Liver (tissue), 9 donors: ENCODE results near the gene PRDM5. TPM values are rescaled to one million over a fixed set of nuclear protein-coding genes. Genes with fewer than 3 reads are reported as not detected.

Experiments used
- DNase-seq: peaks from one replicate; pipeline ENCODE4 v3.0.0-alpha.2; 2017; ENCODE audit warnings: low spot score
- H3K27ac ChIP-seq, 2 donors: one replicate each; pipeline ENCODE4 v1.7.0; 2013; ENCODE audit warnings: inconsistent platforms in 2 of 2, low read length in 2 of 2, control low read depth in 1 of 2, low read depth in 1 of 2, mild to moderate bottlenecking in 1 of 2
- H3K27me3 ChIP-seq, 4 donors: one replicate each; pipeline versions ENCODE4 v1.6.1 to v1.7.0; 2013; ENCODE audit warnings: low read length in 3 of 4, inconsistent platforms in 1 of 4, mild to moderate bottlenecking in 1 of 4, moderate library complexity in 1 of 4; ENCODE audit not compliant: control insufficient read depth in 4 of 4, insufficient read depth in 4 of 4
- H3K36me3 ChIP-seq, 4 donors: one replicate each; pipeline versions ENCODE4 v1.6.1 to v1.7.0; 2013; ENCODE audit warnings: low read length in 3 of 4, mild to moderate bottlenecking in 3 of 4, low read depth in 1 of 4, moderate library complexity in 1 of 4; ENCODE audit not compliant: control insufficient read depth in 4 of 4, insufficient read depth in 3 of 4
- H3K4me1 ChIP-seq, 4 donors: one replicate each; pipeline versions ENCODE4 v1.6.1 to v1.7.0; 2013; ENCODE audit warnings: low read length in 3 of 4, mild to moderate bottlenecking in 3 of 4, moderate library complexity in 1 of 4; ENCODE audit not compliant: control insufficient read depth in 4 of 4, insufficient read depth in 4 of 4
- H3K4me3 ChIP-seq, 3 donors: one replicate each; pipeline versions ENCODE4 v1.6.1 to v1.7.0; 2013; ENCODE audit warnings: low read length in 3 of 3, control low read depth in 1 of 3, low read depth in 1 of 3, mild to moderate bottlenecking in 1 of 3
- H3K9ac ChIP-seq, 2 donors: one replicate each; pipeline ENCODE4 v1.7.0; 2013; ENCODE audit warnings: low read length in 2 of 2, mild to moderate bottlenecking in 2 of 2, moderate library complexity in 2 of 2, control low read depth in 1 of 2, low read depth in 1 of 2
- H3K9me3 ChIP-seq, 4 donors: one replicate each; pipeline versions ENCODE4 v1.6.1 to v1.7.0; 2013; ENCODE audit warnings: low read length in 3 of 4; ENCODE audit not compliant: control insufficient read depth in 4 of 4
- EGR1 ChIP-seq, 2 donors: IDR thresholded peaks; 2 replicates each; pipeline ENCODE4 v1.6.1; 2016 to 2018; ENCODE audit warnings: antibody characterized with exemption in 2 of 2, low read depth in 2 of 2
- FOXA1 ChIP-seq: IDR thresholded peaks from 2 replicates; pipeline ENCODE4 v1.6.1; 2016; ENCODE audit warnings: antibody characterized with exemption
- FOXA2 ChIP-seq: IDR thresholded peaks from 2 replicates; pipeline ENCODE4 v1.6.1; 2016; ENCODE audit warnings: antibody characterized with exemption
- GABPA ChIP-seq, 2 donors: IDR thresholded peaks in 1 of 2; conservative IDR thresholded peaks in 1 of 2; 2 replicates each; pipeline ENCODE4 v1.6.1; 2016; ENCODE audit warnings: antibody characterized with exemption in 2 of 2, mild to moderate bottlenecking in 1 of 2, moderate library complexity in 1 of 2
- HNF4A ChIP-seq, 2 donors: conservative IDR thresholded peaks; 2 replicates each; pipeline ENCODE4 v1.6.1; 2016; ENCODE audit warnings: antibody characterized with exemption in 2 of 2, mild to moderate bottlenecking in 2 of 2
- HNF4G ChIP-seq: IDR thresholded peaks from 2 replicates; pipeline ENCODE4 v1.6.1; 2016; ENCODE audit warnings: antibody characterized with exemption
- JUND ChIP-seq, 2 donors: IDR thresholded peaks; 2 replicates each; pipeline ENCODE4 v1.6.1; 2016; ENCODE audit warnings: antibody characterized with exemption in 2 of 2
- NR2F2 ChIP-seq: IDR thresholded peaks from 2 replicates; pipeline ENCODE4 v1.6.1; 2016; ENCODE audit warnings: antibody characterized with exemption
- RAD21 ChIP-seq, 2 donors: IDR thresholded peaks; 2 replicates each; pipeline ENCODE4 v1.6.1; 2016; ENCODE audit warnings: antibody characterized with exemption in 2 of 2, mild to moderate bottlenecking in 2 of 2
- RXRA ChIP-seq, 2 donors: IDR thresholded peaks; 2 replicates each; pipeline ENCODE4 v1.6.1; 2017 to 2018; ENCODE audit warnings: antibody characterized with exemption in 2 of 2, mild to moderate bottlenecking in 1 of 2
- SP1 ChIP-seq: IDR thresholded peaks from 2 replicates; pipeline ENCODE4 v1.6.1; 2018; ENCODE audit warnings: antibody characterized with exemption, mild to moderate bottlenecking
- TAF1 ChIP-seq: conservative IDR thresholded peaks from 2 replicates; pipeline ENCODE4 v1.6.1; 2016; ENCODE audit warnings: antibody characterized with exemption, mild to moderate bottlenecking
- YY1 ChIP-seq: IDR thresholded peaks from 2 replicates; pipeline ENCODE4 v1.6.1; 2016; ENCODE audit warnings: antibody characterized with exemption, mild to moderate bottlenecking
- WGBS: extraction: QIAGEN DNeasy Blood & Tissue Kit; methylation state at CpG from one replicate; pipeline ENCODE4 v1.1.7; 2013; 5-methylcytosine and 5-hydroxymethylcytosine counted together
- polyA plus RNA-seq, 2 donors: library from polyadenylated mRNA; stranded (reverse) in 1 of 2; unstranded in 1 of 2; fragments of 200-250 nt in 1 of 2; fragments of >200 nt in 1 of 2; fragmentation: Nextera tagmentation in 1 of 2; extraction: Ambion mirVana in 1 of 2; gene quantifications; one replicate each; pipeline versions ENCODE4 v1.2.1 to v1.2.3, GENCODE V29; 2013 to 2015
- total RNA-seq, 2 donors: library from RNA; depleted of rRNA; stranded (reverse); fragments of >200 nt; gene quantifications; one replicate each; pipeline ENCODE4 v1.2.3, GENCODE V29; 2014
- TF ChIP-seq, protein P1 (sequence below): IDR thresholded peaks from 2 replicates; pipeline ENCODE4 v1.6.1; 2016; ENCODE audit warnings: antibody characterized with exemption
- TF ChIP-seq, protein P2 (sequence below): fragments of 150-350 bp; IDR thresholded peaks from 2 replicates; pipeline ENCODE4 v1.5.1; 2017; ENCODE audit warnings: improper control_type of control experiment, low read depth, low read length; ENCODE audit not compliant: missing input control
- TF ChIP-seq, protein P3 (sequence below): IDR thresholded peaks from 2 replicates; pipeline ENCODE4 v1.6.1; 2016; ENCODE audit warnings: antibody characterized with exemption, mild to moderate bottlenecking
- TF ChIP-seq, protein P4 (sequence below): IDR thresholded peaks from 2 replicates; pipeline ENCODE4 v1.6.1; 2016; ENCODE audit warnings: antibody characterized with exemption
- TF ChIP-seq, protein P5 (sequence below): IDR thresholded peaks from 2 replicates; pipeline ENCODE4 v1.6.1; 2016; ENCODE audit warnings: antibody characterized with exemption
- donor health status: healthy.
- donor health status: healthy.
- donor health status: healthy.
- donor health status: healthy.
- donor health status: healthy.

Gene PRDM5
- total RNA-seq (1 to 10 TPM; 1.9 to 4.0 TPM), polyA plus RNA-seq (under 1 TPM; 0.17 to 0.28 TPM)

DNA sequence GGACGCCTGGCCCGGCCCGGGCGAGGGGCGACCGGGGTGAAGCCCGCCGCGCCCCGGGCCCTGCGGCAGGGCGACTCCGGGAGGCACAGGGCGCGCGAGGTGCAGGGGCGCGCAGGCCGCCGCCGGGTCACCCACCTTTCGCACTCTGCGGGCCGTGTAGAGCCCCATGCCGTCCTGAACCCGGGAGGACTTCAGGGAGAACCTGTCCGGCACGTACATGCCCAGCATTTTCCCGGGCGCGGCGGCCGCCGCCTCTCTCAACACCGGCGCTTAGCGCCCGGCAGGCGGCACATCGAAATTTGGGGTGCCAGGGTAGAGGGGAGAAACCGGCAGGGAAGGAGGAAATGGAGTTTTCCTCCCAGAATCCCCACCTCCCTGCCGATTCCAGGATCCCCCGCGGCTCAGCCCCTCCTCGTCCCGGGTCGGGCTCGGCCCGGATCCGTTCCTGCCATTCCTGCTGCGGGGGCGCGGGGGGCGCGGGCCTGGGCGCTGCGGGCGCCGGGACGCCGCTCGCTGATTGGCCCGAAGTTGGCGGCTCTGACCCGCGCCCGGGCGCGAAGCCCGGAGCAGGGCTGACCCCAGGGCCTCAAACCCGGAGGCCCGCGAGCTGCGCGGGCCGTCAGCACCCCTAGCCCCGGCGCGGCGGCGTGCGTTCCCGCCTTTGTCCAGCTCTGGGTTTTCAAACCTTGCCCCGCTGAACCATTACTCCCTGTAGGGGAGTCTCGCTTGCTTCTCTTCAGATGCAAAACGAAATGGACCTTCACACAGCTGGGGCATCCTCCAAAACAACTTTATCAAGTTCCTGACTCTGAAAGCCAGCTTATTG lies at the start of gene PRDM5:
Gene PRDM5, minus strand, starts transcription at position 346 of the 826 bp plus-strand sequence. Its CDS starts 118 bp downstream, at position 228.
- H3K9ac ChIP-seq = peak within 1 kb of the TSS in 1 of 2 donors; percentile 40
- TF ChIP-seq, protein P1, sequence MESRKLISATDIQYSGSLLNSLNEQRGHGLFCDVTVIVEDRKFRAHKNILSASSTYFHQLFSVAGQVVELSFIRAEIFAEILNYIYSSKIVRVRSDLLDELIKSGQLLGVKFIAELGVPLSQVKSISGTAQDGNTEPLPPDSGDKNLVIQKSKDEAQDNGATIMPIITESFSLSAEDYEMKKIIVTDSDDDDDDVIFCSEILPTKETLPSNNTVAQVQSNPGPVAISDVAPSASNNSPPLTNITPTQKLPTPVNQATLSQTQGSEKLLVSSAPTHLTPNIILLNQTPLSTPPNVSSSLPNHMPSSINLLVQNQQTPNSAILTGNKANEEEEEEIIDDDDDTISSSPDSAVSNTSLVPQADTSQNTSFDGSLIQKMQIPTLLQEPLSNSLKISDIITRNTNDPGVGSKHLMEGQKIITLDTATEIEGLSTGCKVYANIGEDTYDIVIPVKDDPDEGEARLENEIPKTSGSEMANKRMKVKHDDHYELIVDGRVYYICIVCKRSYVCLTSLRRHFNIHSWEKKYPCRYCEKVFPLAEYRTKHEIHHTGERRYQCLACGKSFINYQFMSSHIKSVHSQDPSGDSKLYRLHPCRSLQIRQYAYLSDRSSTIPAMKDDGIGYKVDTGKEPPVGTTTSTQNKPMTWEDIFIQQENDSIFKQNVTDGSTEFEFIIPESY = no peak
- TF ChIP-seq HNF4G (no peak), HNF4A (conservative IDR thresholded peaks at IDR 0.05) (no peak), TAF1 (no peak), GABPA (IDR thresholded peaks at IDR 0.05 in 1 of 2, conservative IDR thresholded peaks at IDR 0.05 in 1 of 2) (no peak), RAD21 (IDR thresholded peaks at IDR 0.05) (no peak), SP1 (no peak), RXRA (IDR thresholded peaks at IDR 0.05) (no peak), FOXA1 (no peak), JUND (IDR thresholded peaks at IDR 0.05) (no peak), EGR1 (IDR thresholded peaks at IDR 0.05; ENCODE audit: low read depth in 2 of 2) (no peak), YY1 (no peak), FOXA2 (no peak), NR2F2 (no peak)
- TF ChIP-seq, protein P2, sequence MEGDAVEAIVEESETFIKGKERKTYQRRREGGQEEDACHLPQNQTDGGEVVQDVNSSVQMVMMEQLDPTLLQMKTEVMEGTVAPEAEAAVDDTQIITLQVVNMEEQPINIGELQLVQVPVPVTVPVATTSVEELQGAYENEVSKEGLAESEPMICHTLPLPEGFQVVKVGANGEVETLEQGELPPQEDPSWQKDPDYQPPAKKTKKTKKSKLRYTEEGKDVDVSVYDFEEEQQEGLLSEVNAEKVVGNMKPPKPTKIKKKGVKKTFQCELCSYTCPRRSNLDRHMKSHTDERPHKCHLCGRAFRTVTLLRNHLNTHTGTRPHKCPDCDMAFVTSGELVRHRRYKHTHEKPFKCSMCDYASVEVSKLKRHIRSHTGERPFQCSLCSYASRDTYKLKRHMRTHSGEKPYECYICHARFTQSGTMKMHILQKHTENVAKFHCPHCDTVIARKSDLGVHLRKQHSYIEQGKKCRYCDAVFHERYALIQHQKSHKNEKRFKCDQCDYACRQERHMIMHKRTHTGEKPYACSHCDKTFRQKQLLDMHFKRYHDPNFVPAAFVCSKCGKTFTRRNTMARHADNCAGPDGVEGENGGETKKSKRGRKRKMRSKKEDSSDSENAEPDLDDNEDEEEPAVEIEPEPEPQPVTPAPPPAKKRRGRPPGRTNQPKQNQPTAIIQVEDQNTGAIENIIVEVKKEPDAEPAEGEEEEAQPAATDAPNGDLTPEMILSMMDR = no peak
- TF ChIP-seq, protein P3, sequence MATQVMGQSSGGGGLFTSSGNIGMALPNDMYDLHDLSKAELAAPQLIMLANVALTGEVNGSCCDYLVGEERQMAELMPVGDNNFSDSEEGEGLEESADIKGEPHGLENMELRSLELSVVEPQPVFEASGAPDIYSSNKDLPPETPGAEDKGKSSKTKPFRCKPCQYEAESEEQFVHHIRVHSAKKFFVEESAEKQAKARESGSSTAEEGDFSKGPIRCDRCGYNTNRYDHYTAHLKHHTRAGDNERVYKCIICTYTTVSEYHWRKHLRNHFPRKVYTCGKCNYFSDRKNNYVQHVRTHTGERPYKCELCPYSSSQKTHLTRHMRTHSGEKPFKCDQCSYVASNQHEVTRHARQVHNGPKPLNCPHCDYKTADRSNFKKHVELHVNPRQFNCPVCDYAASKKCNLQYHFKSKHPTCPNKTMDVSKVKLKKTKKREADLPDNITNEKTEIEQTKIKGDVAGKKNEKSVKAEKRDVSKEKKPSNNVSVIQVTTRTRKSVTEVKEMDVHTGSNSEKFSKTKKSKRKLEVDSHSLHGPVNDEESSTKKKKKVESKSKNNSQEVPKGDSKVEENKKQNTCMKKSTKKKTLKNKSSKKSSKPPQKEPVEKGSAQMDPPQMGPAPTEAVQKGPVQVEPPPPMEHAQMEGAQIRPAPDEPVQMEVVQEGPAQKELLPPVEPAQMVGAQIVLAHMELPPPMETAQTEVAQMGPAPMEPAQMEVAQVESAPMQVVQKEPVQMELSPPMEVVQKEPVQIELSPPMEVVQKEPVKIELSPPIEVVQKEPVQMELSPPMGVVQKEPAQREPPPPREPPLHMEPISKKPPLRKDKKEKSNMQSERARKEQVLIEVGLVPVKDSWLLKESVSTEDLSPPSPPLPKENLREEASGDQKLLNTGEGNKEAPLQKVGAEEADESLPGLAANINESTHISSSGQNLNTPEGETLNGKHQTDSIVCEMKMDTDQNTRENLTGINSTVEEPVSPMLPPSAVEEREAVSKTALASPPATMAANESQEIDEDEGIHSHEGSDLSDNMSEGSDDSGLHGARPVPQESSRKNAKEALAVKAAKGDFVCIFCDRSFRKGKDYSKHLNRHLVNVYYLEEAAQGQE = no peak
- TF ChIP-seq, protein P4, sequence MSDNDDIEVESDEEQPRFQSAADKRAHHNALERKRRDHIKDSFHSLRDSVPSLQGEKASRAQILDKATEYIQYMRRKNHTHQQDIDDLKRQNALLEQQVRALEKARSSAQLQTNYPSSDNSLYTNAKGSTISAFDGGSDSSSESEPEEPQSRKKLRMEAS = no peak
- TF ChIP-seq, protein P5, sequence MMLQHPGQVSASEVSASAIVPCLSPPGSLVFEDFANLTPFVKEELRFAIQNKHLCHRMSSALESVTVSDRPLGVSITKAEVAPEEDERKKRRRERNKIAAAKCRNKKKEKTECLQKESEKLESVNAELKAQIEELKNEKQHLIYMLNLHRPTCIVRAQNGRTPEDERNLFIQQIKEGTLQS = no peak

More for the DNA sequence above, at the start of gene PRDM5:
- Histone ChIP-seq H3K4me1 (peaks cover 0 to 15% (median 9%) of the 10 kb centered on the region in 4 donors), H3K27ac (peak within 1 kb of the TSS; percentile 69 to 70), H3K36me3 (no peaks in the 10 kb centered on the region), H3K4me3 (peak within 1 kb of the TSS; percentile 56 to 72 (median 60)), H3K27me3 (peaks cover 0 to 10% (median 4%) of the 10 kb centered on the region in 4 donors), H3K9me3 (no peaks in the 10 kb centered on the region)
- 1% methylated on average over 86 of the region's 86 CpGs for WGBS
- DNase-seq = peak; percentile 45
